HepG2 (cell line): Measurements from ENCODE around the gene IL16. TPM values are rescaled to one million over a fixed set of nuclear protein-coding genes. Genes with fewer than 3 reads are reported as not detected.

Source experiments
- ATAC-seq: fragments of 200-7000 bp; cut with Tn5 transposase; 3 replicates; pipeline ENCODE4 v1.9.1; 2020; ENCODE audit warnings: mild to moderate bottlenecking, moderate library complexity
- BruUV-seq: library from RNA; stranded (reverse); fragments of 400-500 nt; replicated peaks from 2 replicates; lab custom pipeline; 2021; lab: Mats Ljungman, UMichigan
- CTCF ChIA-PET: fragments of 300-600 bp; formaldehyde crosslinking; extraction: SDS; loops from one replicate; lab custom pipeline; 2021; ENCODE audit warnings: low total read pairs, inconsistent platforms, low intra/inter-chr PET ratio; lab: Yijun Ruan, JAX
- POLR2A ChIA-PET: fragments of 350-600 bp; sonication (Branson Sonifier 250); formaldehyde crosslinking; loops from one replicate; lab custom pipeline; 2020; ENCODE audit warnings: antibody characterized with exemption, inconsistent platforms; lab: Yijun Ruan, JAX
- DNase-seq: peaks from one replicate; pipeline ENCODE4 v3.0.0-alpha.2; 2015; ENCODE audit warnings: low spot score
- FAIRE-seq: peaks from 3 replicates; lab custom pipeline; 2011; peaks lifted over from hg19 to GRCh38; lab: Jason Lieb, UNC
- H2AFZ ChIP-seq: one replicate; pipeline ENCODE4 v1.6.1; 2011; ENCODE audit warnings: low read length, inconsistent platforms
- H3K27ac ChIP-seq: fragments of 300-600 bp; 3 replicates; pipeline ENCODE4 v1.8.0; 2011; ENCODE audit warnings: mixed run types, mild to moderate bottlenecking, mixed read lengths, low read length, inconsistent platforms; ENCODE audit not compliant: insufficient read depth; ENCODE audit errors: extremely low read length
- H3K27me3 ChIP-seq, 2 experiments: fragments of 200-600 bp in 1 of 2; 2 replicates in 1 of 2; 3 replicates in 1 of 2; pipeline versions ENCODE4 v1.6.0 to v1.8.0; 2011; ENCODE audit warnings: low read length in 2 of 2, mild to moderate bottlenecking in 2 of 2, moderate library complexity in 2 of 2, inconsistent platforms in 1 of 2; ENCODE audit not compliant: insufficient read depth in 2 of 2, control insufficient read depth in 1 of 2
- H3K36me3 ChIP-seq, 2 experiments: fragments of 200-600 bp in 1 of 2; replicated peaks in 1 of 2; 2 replicates in 1 of 2; 3 replicates in 1 of 2; pipeline versions ENCODE4 v1.5.1 to v1.8.0; 2011; ENCODE audit warnings: low read length in 2 of 2, inconsistent platforms in 1 of 2; ENCODE audit not compliant: insufficient read depth in 2 of 2, control insufficient read depth in 1 of 2
- H3K4me1 ChIP-seq: 2 replicates; pipeline ENCODE4 v1.5.1; 2012; ENCODE audit warnings: low read length, inconsistent platforms; ENCODE audit not compliant: insufficient read depth
- H3K4me2 ChIP-seq: 2 replicates; pipeline ENCODE4 v1.6.0; 2011; ENCODE audit warnings: low read depth, low read length, inconsistent platforms
- H3K4me3 ChIP-seq, 3 experiments: fragments of 200-600 bp in 1 of 3; sonication (generic), shearing (Covaris generic) in 1 of 3; replicated peaks in 1 of 3; 2 replicates each; pipeline ENCODE4 v1.5.1; 2011 to 2016; ENCODE audit warnings: low read length in 3 of 3, inconsistent platforms in 2 of 3, low read depth in 2 of 3, mild to moderate bottlenecking in 2 of 3, control low read depth in 1 of 3, mixed read lengths in 1 of 3; ENCODE audit not compliant: insufficient read depth in 1 of 3
- H3K79me2 ChIP-seq: one replicate; pipeline ENCODE4 v1.6.1; 2011; ENCODE audit warnings: low read length, inconsistent platforms; ENCODE audit not compliant: insufficient read depth
- H3K9ac ChIP-seq: 2 replicates; pipeline ENCODE4 v1.6.0; 2011; ENCODE audit warnings: mild to moderate bottlenecking, low read depth, low read length, inconsistent platforms; ENCODE audit not compliant: insufficient read depth
- H3K9me3 ChIP-seq: 2 replicates; pipeline ENCODE4 v1.5.1; 2012; ENCODE audit warnings: mild to moderate bottlenecking, low read length
- H4K20me1 ChIP-seq: 2 replicates; pipeline ENCODE4 v1.6.0; 2011; ENCODE audit warnings: inconsistent platforms, mild to moderate bottlenecking, low read length, moderate library complexity; ENCODE audit not compliant: insufficient read depth
- CTCF ChIP-seq: sonication (generic); formaldehyde crosslinking; IDR thresholded peaks from 2 replicates; pipeline ENCODE4 v1.5.0; 2020; ENCODE audit warnings: mild to moderate bottlenecking, missing genetic modification reagents, moderate library complexity
- GMEB1 ChIP-seq: sonication (generic); formaldehyde crosslinking; IDR thresholded peaks from 2 replicates; pipeline ENCODE4 v1.5.1; 2020; ENCODE audit warnings: missing genetic modification reagents, mild to moderate bottlenecking, borderline replicate concordance
- MAFG ChIP-seq: sonication (generic); formaldehyde crosslinking; IDR thresholded peaks from 2 replicates; pipeline ENCODE4 v1.5.1; 2020; ENCODE audit warnings: mild to moderate bottlenecking, missing genetic modification reagents
- MAFK ChIP-seq, 2 experiments: IDR thresholded peaks in 1 of 2; conservative IDR thresholded peaks in 1 of 2; 2 replicates each; pipeline ENCODE4 v1.6.1; 2011; ENCODE audit warnings: improper control_type of control experiment in 2 of 2, low read length in 2 of 2
- ZFP37 ChIP-seq: sonication (generic); formaldehyde crosslinking; IDR thresholded peaks from 2 replicates; pipeline ENCODE4 v1.4.0; 2020; ENCODE audit warnings: missing genetic modification reagents, borderline replicate concordance
- ZFP41 ChIP-seq: sonication (generic); formaldehyde crosslinking; IDR thresholded peaks from 2 replicates; pipeline ENCODE4 v1.4.0; 2020; ENCODE audit warnings: mild to moderate bottlenecking, missing genetic modification reagents, borderline replicate concordance
- ZNF18 ChIP-seq: sonication (generic); formaldehyde crosslinking; IDR thresholded peaks from 2 replicates; pipeline ENCODE4 v1.8.0; 2022; ENCODE audit warnings: mild to moderate bottlenecking, missing genetic modification reagents; ENCODE audit not compliant: insufficient replicate concordance
- ZNF253 ChIP-seq: sonication (generic); formaldehyde crosslinking; IDR thresholded peaks from 2 replicates; pipeline ENCODE4 v1.8.0; 2022; ENCODE audit warnings: mild to moderate bottlenecking, missing genetic modification reagents, borderline replicate concordance
- ZNF274 ChIP-seq: sonication (generic); formaldehyde crosslinking; IDR thresholded peaks from 2 replicates; pipeline ENCODE4 v1.5.1; 2020; ENCODE audit warnings: mild to moderate bottlenecking, missing genetic modification reagents
- WGBS: methylation state at CpG from one replicate; pipeline ENCODE4 v1.1.6; 2017; ENCODE audit warnings: low lambda C conversion rate; 5-methylcytosine and 5-hydroxymethylcytosine counted together
- in situ Hi-C: cut with HindIII; loops from 2 replicates; pipeline ENCODE4 v1.10.0; 2017; ENCODE audit warnings: low pct_unique_long_range_greater_than_20kb; ENCODE audit not compliant: extremely low pct_ligation_motif_present
- intact Hi-C: fragments of 100-400 bp; cut with micrococcal nuclease; formaldehyde crosslinking; loops from one replicate; pipeline ENCODE4 v1.10.0; 2022; ENCODE audit not compliant: unreplicated experiment
- polyA plus RNA-seq, 8 experiments: library from polyadenylated mRNA; depleted of rRNA in 3 of 8; stranded (reverse) in 7 of 8; unstranded in 1 of 8; fragments of >200 nt; fragmentation: Illumina TruSeq in 4 of 8; extraction: Trizol in 4 of 8; gene quantifications; 2 replicates each; pipeline versions ENCODE4 v1.2.1 to v1.2.3, GENCODE V29; 2011 to 2016; ENCODE audit warnings: low read depth in 4 of 8, missing spikeins in 1 of 8, mixed read lengths in 1 of 8; ENCODE audit not compliant: insufficient read depth in 1 of 8
- total RNA-seq, 5 experiments: library from RNA; depleted of rRNA; stranded (reverse); fragments of >200 nt; fragmentation: Illumina TruSeq; extraction: Trizol; gene quantifications; 2 replicates each; pipeline ENCODE4 v1.2.3, GENCODE V29; 2016; ENCODE audit warnings: low read depth in 1 of 5

The IL16 gene
- total and polyA plus RNA-seq, 2 of the 13 experiments (the other 11 are each of a cell fraction or from before 2014, with no cell fraction given), result 0.03 TPM; not detected in 1

GRCh38 chr15:81294516-81294880, 97.8 kb downstream of the IL16 start:
- in situ Hi-C loops, result no loop called here
- Histone ChIP-seq H3K79me2 (no peaks in the 10 kb centered on the region), H3K36me3 (no peaks in the 10 kb centered on the region), H3K4me3 (no peak overlapping the region)
- DNase-seq, result no peak
- POLR2A ChIA-PET, result no interaction called here
- CTCF ChIA-PET, result no interaction called here
- intact Hi-C loops, result no loop called here
- FAIRE-seq, result no peak
- TF ChIP-seq ZFP41 (CRISPR knock-in tag) (no peak), MAFG (no peak), ZNF253 (no peak), CTCF (CRISPR knock-in tag) (peak; percentile 14; the same call in 1 of the 2 replicates)
- TF ChIP-seq, all 625 proteins: peak for 1
- Histone ChIP-seq H3K9ac (no peak overlapping the region), H3K4me2 (no peak overlapping the region), H3K4me1 (no peaks in the 10 kb centered on the region), H3K27me3 (peaks cover 0 to 22% of the 10 kb centered on the region in 2 experiments; a peak in 2 of 5 replicates), H2AFZ (no peak overlapping the region), H3K27ac (no peak overlapping the region), H4K20me1 (no peaks in the 10 kb centered on the region; the same call in 1 of the 2 replicates), H3K9me3 (no peaks in the 10 kb centered on the region)
- peak; percentile 76 for ATAC-seq
- WGBS, result 16% methylated on average over 4 of the region's 6 CpGs
- no TSS peak for BruUV-seq

- POLR2A ChIA-PET, result no interaction called here
- in situ Hi-C loops (no loop called here), intact Hi-C loops (no loop called here)
- Histone ChIP-seq H3K36me3 (no peaks in the 10 kb centered on the region), H3K27ac (no peak overlapping the region), H3K9ac (no peak overlapping the region), H3K9me3 (no peaks in the 10 kb centered on the region), H3K27me3 (peaks cover 0 to 30% of the 10 kb centered on the region in 2 experiments; a peak in 2 of 5 replicates), H3K79me2 (no peaks in the 10 kb centered on the region), H3K4me2 (no peak overlapping the region), H3K4me3 (no peak overlapping the region), H2AFZ (no peak overlapping the region), H3K4me1 (no peaks in the 10 kb centered on the region), H4K20me1 (no peaks in the 10 kb centered on the region)
- 20% methylated on average over 5 of the region's 5 CpGs for WGBS
- TF ChIP-seq ZFP37 (CRISPR knock-in tag) (no peak), GMEB1 (CRISPR knock-in tag) (no peak), MAFK (conservative IDR thresholded peaks at IDR 0.05 in 1 of 2, IDR thresholded peaks at IDR 0.05 in 1 of 2; ENCODE audit: low read length in 2 of 2) (no peak), ZNF274 (no peak), ZNF18 (CRISPR knock-in tag) (no peak)
- no peak for DNase-seq
- ATAC-seq, result no peak
- no peak for FAIRE-seq
- no TSS peak for BruUV-seq
- CTCF ChIA-PET, result no interaction called here
Measured at GRCh38 chr15:81295486-81296121, 98.9 kb downstream of the IL16 start.
